GM12878 (cell line): ENCODE data around the gene OR1J2. TPM values are rescaled to one million over a fixed set of nuclear protein-coding genes. Genes with fewer than 3 reads are reported as not detected.

ENCODE experiments used
- CBX3 ChIP-seq: fragments of 200-600 bp; sonication (generic); IDR thresholded peaks from 2 replicates; pipeline ENCODE4 v1.6.1; 2016; ENCODE audit warnings: low read depth, borderline replicate concordance
- CHD2 ChIP-seq: IDR thresholded peaks from 2 replicates; pipeline ENCODE4 v1.6.1; 2011; ENCODE audit warnings: low read depth, low read length, improper control_type of control experiment, borderline replicate concordance
- CREB1 ChIP-seq: IDR thresholded peaks from 2 replicates; pipeline ENCODE4 v1.6.1; 2012; ENCODE audit warnings: low read depth, mild to moderate bottlenecking, inconsistent platforms
- FOXM1 ChIP-seq: IDR thresholded peaks from 2 replicates; pipeline ENCODE4 v1.6.1; 2012; ENCODE audit warnings: low read depth, mild to moderate bottlenecking, inconsistent platforms, low read length, moderate library complexity
- GABPA ChIP-seq: IDR thresholded peaks from 2 replicates; pipeline ENCODE4 v1.6.1; 2014; ENCODE audit warnings: antibody characterized with exemption, low read depth, mild to moderate bottlenecking, inconsistent platforms
- HDGF ChIP-seq: fragments of 450-650 bp; IDR thresholded peaks from 2 replicates; pipeline ENCODE4 v1.6.1; 2016; ENCODE audit warnings: antibody characterized with exemption
- IKZF1 ChIP-seq: fragments of 450-650 bp; conservative IDR thresholded peaks from 2 replicates; pipeline ENCODE4 v1.6.1; 2017; ENCODE audit warnings: antibody characterized with exemption, mild to moderate bottlenecking
- IKZF2 ChIP-seq, 2 experiments: fragments of 450-650 bp; IDR thresholded peaks; 2 replicates each; pipeline ENCODE4 v1.6.1; 2017; ENCODE audit warnings: mild to moderate bottlenecking in 2 of 2, moderate library complexity in 2 of 2
- NFXL1 ChIP-seq: fragments of 450-650 bp; IDR thresholded peaks from 2 replicates; pipeline ENCODE4 v1.6.1; 2017; ENCODE audit warnings: antibody characterized with exemption, mild to moderate bottlenecking, borderline replicate concordance
- PML ChIP-seq: IDR thresholded peaks from 2 replicates; pipeline ENCODE4 v1.6.1; 2012; ENCODE audit warnings: low read length, inconsistent platforms
- RCOR1 ChIP-seq: conservative IDR thresholded peaks from 2 replicates; pipeline ENCODE4 v1.6.1; 2012; ENCODE audit warnings: low read depth, low read length, improper control_type of control experiment
- SMARCA5 ChIP-seq: fragments of 450-650 bp; IDR thresholded peaks from 2 replicates; pipeline ENCODE4 v1.6.1; 2017; ENCODE audit warnings: mild to moderate bottlenecking
- SP1 ChIP-seq: IDR thresholded peaks from one replicate; pipeline ENCODE4 v1.6.1; 2011; ENCODE audit warnings: low read depth, low read length
- STAT3 ChIP-seq: IDR thresholded peaks from 2 replicates; pipeline ENCODE4 v1.6.1; 2011; ENCODE audit warnings: low read depth, low read length, improper control_type of control experiment
- YY1 ChIP-seq: IDR thresholded peaks from 2 replicates; pipeline ENCODE4 v1.6.1; 2011; ENCODE audit warnings: low read depth, mild to moderate bottlenecking, low read length
- ZNF622 ChIP-seq: fragments of 450-650 bp; IDR thresholded peaks from 2 replicates; pipeline ENCODE4 v1.6.1; 2017; ENCODE audit warnings: mild to moderate bottlenecking, inconsistent platforms
- polyA plus RNA-seq, 11 experiments: library from polyadenylated mRNA; depleted of rRNA in 4 of 11; unstranded in 6 of 11; stranded (reverse) in 5 of 11; fragments of >200 nt; fragmentation: Nextera tagmentation in 4 of 11; fragmentation: Illumina TruSeq in 1 of 11; extraction: Ambion mirVana in 4 of 11; extraction: Trizol in 1 of 11; gene quantifications; 1 replicate in 1 of 11; 2 replicates in 10 of 11; pipeline versions ENCODE4 v1.2.1 to v1.2.3, GENCODE V29; 2011 to 2016; ENCODE audit warnings: inconsistent platforms in 2 of 11, missing spikeins in 2 of 11, low read depth in 1 of 11
- total RNA-seq, 4 experiments: library from RNA; depleted of rRNA in 3 of 4; stranded (reverse); fragments of >200 nt in 3 of 4; fragmentation: Illumina TruSeq in 1 of 4; extraction: Trizol in 1 of 4; gene quantifications; 2 replicates each; pipeline versions ENCODE4 v1.2.1 to v1.2.3, GENCODE V29; 2013 to 2021
- TF ChIP-seq, protein P1 (sequence below): fragments of 450-650 bp; IDR thresholded peaks from 2 replicates; pipeline ENCODE4 v1.6.1; 2018; ENCODE audit warnings: mild to moderate bottlenecking, low read depth, moderate library complexity; ENCODE audit not compliant: partially characterized antibody
- TF ChIP-seq, protein P2 (sequence below): fragments of 450-650 bp; IDR thresholded peaks from 2 replicates; pipeline ENCODE4 v1.6.1; 2017; ENCODE audit warnings: low read depth, mild to moderate bottlenecking, moderate library complexity
- TF ChIP-seq, protein P3 (sequence below): IDR thresholded peaks from 2 replicates; pipeline ENCODE4 v1.6.1; 2011; ENCODE audit warnings: borderline replicate concordance, low read depth, mild to moderate bottlenecking, moderate library complexity, low read length; ENCODE audit not compliant: insufficient read depth, poor library complexity, severe bottlenecking
- TF ChIP-seq, protein P4 (sequence below), 3 experiments: IDR thresholded peaks in 2 of 3; conservative IDR thresholded peaks in 1 of 3; 2 replicates each; pipeline ENCODE4 v1.5.1; 2011; ENCODE audit warnings: low read depth in 3 of 3, low read length in 3 of 3, mild to moderate bottlenecking in 3 of 3, control low read depth in 2 of 3, moderate library complexity in 2 of 3, inconsistent platforms in 1 of 3, mixed read lengths in 1 of 3; ENCODE audit not compliant: control insufficient read depth in 2 of 3, insufficient read depth in 1 of 3; ENCODE audit errors: extremely low read depth in 1 of 3
- TF ChIP-seq, protein P5 (sequence below): fragments of 150-350 bp; IDR thresholded peaks from 2 replicates; pipeline ENCODE4 v1.6.1; 2014; ENCODE audit warnings: mild to moderate bottlenecking, low read depth, low read length

OR1J2 gene
- total and polyA plus RNA-seq, 10 of the 15 experiments (the other 5 are each of a cell fraction or from before 2014, with no cell fraction given): 0.07 TPM; not detected in 9

DNA sequence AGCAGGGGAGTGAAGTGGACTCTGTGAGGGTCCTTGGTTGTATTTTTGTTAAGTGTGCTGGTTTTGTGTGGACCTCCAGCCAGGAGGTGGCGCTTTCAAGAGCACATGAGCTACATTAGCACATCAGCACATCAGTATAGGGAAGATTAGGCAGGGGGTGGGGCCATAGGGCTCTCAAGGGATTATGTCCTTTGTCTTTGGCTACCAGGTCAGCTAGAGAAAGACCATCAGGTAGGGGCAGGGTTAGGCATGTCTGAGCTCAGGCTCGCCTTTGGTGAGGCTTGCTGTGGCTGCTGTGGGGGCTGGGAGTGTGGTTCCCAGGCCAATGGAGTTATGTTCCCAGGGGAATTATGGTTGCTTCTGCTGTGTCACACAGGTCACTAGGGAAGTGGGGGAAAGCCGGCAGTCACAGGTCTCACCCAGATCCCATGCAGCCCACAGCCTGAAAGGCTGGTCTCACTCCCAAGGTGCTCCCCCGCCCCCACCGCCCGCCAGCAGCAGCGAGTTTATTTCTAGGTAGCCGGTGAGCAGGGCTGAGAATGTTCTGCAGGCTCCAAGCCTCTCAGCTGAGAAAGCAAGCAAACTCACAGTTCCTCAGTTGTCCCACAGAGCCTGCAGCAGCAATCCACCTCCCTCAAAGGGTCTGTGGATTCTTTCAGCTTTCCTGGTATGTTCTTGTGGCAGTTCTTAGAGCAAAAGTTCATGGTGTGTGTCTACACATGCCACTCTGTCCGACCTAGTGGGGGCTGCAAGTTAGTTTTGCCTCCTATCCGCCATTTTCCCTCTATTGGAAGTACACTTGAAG, 46.6 kb upstream of the OR1J2 start (continued):
- TF ChIP-seq, protein P1, sequence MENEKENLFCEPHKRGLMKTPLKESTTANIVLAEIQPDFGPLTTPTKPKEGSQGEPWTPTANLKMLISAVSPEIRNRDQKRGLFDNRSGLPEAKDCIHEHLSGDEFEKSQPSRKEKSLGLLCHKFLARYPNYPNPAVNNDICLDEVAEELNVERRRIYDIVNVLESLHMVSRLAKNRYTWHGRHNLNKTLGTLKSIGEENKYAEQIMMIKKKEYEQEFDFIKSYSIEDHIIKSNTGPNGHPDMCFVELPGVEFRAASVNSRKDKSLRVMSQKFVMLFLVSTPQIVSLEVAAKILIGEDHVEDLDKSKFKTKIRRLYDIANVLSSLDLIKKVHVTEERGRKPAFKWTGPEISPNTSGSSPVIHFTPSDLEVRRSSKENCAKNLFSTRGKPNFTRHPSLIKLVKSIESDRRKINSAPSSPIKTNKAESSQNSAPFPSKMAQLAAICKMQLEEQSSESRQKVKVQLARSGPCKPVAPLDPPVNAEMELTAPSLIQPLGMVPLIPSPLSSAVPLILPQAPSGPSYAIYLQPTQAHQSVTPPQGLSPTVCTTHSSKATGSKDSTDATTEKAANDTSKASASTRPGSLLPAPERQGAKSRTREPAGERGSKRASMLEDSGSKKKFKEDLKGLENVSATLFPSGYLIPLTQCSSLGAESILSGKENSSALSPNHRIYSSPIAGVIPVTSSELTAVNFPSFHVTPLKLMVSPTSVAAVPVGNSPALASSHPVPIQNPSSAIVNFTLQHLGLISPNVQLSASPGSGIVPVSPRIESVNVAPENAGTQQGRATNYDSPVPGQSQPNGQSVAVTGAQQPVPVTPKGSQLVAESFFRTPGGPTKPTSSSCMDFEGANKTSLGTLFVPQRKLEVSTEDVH: no peak
- TF ChIP-seq HDGF: 0 out of 2 replicates have a peak, but pooled peaks have one; percentile 32
- TF ChIP-seq YY1: 0 out of 2 replicates have a peak, but pooled peaks have one; percentile 16
- peak; percentile 40; the same call in 1 of the 2 replicates for TF ChIP-seq CHD2
- TF ChIP-seq, protein P2, sequence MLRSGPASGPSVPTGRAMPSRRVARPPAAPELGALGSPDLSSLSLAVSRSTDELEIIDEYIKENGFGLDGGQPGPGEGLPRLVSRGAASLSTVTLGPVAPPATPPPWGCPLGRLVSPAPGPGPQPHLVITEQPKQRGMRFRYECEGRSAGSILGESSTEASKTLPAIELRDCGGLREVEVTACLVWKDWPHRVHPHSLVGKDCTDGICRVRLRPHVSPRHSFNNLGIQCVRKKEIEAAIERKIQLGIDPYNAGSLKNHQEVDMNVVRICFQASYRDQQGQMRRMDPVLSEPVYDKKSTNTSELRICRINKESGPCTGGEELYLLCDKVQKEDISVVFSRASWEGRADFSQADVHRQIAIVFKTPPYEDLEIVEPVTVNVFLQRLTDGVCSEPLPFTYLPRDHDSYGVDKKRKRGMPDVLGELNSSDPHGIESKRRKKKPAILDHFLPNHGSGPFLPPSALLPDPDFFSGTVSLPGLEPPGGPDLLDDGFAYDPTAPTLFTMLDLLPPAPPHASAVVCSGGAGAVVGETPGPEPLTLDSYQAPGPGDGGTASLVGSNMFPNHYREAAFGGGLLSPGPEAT: 0 out of 2 replicates have a peak, but pooled peaks have one; percentile 35
- TF ChIP-seq, protein P3, sequence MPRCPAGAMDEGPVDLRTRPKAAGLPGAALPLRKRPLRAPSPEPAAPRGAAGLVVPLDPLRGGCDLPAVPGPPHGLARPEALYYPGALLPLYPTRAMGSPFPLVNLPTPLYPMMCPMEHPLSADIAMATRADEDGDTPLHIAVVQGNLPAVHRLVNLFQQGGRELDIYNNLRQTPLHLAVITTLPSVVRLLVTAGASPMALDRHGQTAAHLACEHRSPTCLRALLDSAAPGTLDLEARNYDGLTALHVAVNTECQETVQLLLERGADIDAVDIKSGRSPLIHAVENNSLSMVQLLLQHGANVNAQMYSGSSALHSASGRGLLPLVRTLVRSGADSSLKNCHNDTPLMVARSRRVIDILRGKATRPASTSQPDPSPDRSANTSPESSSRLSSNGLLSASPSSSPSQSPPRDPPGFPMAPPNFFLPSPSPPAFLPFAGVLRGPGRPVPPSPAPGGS: no peak
- TF ChIP-seq, protein P4, sequence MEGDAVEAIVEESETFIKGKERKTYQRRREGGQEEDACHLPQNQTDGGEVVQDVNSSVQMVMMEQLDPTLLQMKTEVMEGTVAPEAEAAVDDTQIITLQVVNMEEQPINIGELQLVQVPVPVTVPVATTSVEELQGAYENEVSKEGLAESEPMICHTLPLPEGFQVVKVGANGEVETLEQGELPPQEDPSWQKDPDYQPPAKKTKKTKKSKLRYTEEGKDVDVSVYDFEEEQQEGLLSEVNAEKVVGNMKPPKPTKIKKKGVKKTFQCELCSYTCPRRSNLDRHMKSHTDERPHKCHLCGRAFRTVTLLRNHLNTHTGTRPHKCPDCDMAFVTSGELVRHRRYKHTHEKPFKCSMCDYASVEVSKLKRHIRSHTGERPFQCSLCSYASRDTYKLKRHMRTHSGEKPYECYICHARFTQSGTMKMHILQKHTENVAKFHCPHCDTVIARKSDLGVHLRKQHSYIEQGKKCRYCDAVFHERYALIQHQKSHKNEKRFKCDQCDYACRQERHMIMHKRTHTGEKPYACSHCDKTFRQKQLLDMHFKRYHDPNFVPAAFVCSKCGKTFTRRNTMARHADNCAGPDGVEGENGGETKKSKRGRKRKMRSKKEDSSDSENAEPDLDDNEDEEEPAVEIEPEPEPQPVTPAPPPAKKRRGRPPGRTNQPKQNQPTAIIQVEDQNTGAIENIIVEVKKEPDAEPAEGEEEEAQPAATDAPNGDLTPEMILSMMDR (IDR thresholded peaks at IDR 0.05 in 2 of 3, conservative IDR thresholded peaks at IDR 0.05 in 1 of 3; ENCODE audit: control insufficient read depth in 2 of 3, extremely low read depth in 1 of 3, insufficient read depth in 1 of 3, low read depth in 3 of 3, low read length in 3 of 3): peak; percentile 26 to 62 (median 49); a peak in 5 of 6 replicates
- TF ChIP-seq GABPA: no peak
- peak; percentile 55; the same call in 1 of the 2 replicates for TF ChIP-seq IKZF1
- TF ChIP-seq CBX3: no peak
- TF ChIP-seq RCOR1: no peak
- TF ChIP-seq IKZF2 (IDR thresholded peaks at IDR 0.05): peak; percentile 31 to 46; a peak in 2 of 4 replicates
- no peak for TF ChIP-seq SMARCA5
- no peak for TF ChIP-seq FOXM1
- TF ChIP-seq NFXL1: no peak
- no peak for TF ChIP-seq STAT3
- TF ChIP-seq, protein P5, sequence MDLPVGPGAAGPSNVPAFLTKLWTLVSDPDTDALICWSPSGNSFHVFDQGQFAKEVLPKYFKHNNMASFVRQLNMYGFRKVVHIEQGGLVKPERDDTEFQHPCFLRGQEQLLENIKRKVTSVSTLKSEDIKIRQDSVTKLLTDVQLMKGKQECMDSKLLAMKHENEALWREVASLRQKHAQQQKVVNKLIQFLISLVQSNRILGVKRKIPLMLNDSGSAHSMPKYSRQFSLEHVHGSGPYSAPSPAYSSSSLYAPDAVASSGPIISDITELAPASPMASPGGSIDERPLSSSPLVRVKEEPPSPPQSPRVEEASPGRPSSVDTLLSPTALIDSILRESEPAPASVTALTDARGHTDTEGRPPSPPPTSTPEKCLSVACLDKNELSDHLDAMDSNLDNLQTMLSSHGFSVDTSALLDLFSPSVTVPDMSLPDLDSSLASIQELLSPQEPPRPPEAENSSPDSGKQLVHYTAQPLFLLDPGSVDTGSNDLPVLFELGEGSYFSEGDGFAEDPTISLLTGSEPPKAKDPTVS: no peak
- TF ChIP-seq SP1: no peak
- TF ChIP-seq CREB1: no peak
- no peak for TF ChIP-seq PML
- TF ChIP-seq ZNF622: no peak
